Memory B cell (primary cell): ENCODE measurements around the gene SP4.

Experiments
- ATAC-seq: fragments of 150-1000 bp; cut with Tn5 transposase; 2 replicates; pipeline ENCODE4 v1.10.0; 2021; ENCODE audit warnings: low read depth, mild to moderate bottlenecking, moderate library complexity
- DNase-seq, 2 donors: peaks; one replicate each; pipeline ENCODE4 v3.0.0; 2022; ENCODE audit warnings: low spot score in 2 of 2
- H3K27ac Mint-ChIP-seq: one replicate; pipeline ENCODE4 v1.8.0; 2022; ENCODE audit warnings: mild to moderate bottlenecking, moderate library complexity, mixed read lengths
- H3K27me3 Mint-ChIP-seq: one replicate; pipeline ENCODE4 v1.8.0; 2022; ENCODE audit warnings: mixed read lengths
- H3K36me3 Mint-ChIP-seq: one replicate; pipeline ENCODE4 v1.8.0; 2022; ENCODE audit warnings: mild to moderate bottlenecking, mixed read lengths
- H3K4me1 Mint-ChIP-seq: one replicate; pipeline ENCODE4 v1.8.0; 2022; ENCODE audit warnings: mixed read lengths
- H3K4me3 Mint-ChIP-seq: one replicate; pipeline ENCODE4 v1.8.0; 2022; ENCODE audit warnings: mild to moderate bottlenecking, moderate library complexity, mixed read lengths
- H3K9me3 Mint-ChIP-seq: one replicate; pipeline ENCODE4 v1.8.0; 2022; ENCODE audit warnings: mixed read lengths

The SP4 gene

DNA sequence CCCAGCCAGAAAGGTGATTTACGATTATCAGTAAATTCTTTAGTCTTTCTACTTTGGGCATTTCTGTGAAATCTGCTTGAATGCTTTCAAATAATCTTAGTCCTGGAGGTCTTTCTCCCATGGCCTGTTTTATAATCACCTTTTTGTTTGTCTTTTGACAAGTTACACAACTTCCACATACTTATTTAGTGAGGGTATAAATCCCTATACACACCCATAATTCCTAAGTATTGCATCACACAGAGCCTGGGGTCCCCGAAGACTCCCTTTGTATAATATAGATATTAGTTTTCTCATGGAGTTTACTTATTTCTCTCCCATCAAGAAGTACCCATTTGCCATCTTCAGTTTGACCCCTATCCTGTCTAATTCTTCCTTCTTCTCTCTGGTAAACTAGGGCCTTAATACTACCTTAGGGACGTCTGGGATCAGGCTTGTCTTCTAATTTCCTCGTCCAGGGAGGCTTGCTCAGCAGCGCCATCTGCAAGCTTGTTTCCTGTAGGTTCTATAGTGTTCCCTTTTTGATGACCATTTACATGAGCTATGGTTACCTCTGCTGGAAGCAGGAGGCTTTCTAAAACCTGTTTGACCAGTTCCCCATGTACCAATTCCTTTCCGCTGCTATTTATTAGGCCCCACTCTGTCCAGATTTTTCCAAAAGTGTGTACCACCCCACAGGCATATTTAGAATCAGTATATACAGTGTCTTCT is 123.1 kb downstream of the SP4 start:
- H3K4me1 Mint-ChIP-seq, result no peaks in the 10 kb centered on the region
- no peak overlapping the region for H3K4me3 Mint-ChIP-seq
- no peak overlapping the region for H3K27ac Mint-ChIP-seq
- ATAC-seq (no peak), DNase-seq (no peak)
- H3K9me3 Mint-ChIP-seq, result no peaks in the 10 kb centered on the region
- H3K27me3 Mint-ChIP-seq, result peaks cover 6% of the 10 kb centered on the region
- no peaks in the 10 kb centered on the region for H3K36me3 Mint-ChIP-seq

GRCh38 chr7:21562385-21562784 is 134.5 kb downstream of the SP4 start:
- H3K27ac Mint-ChIP-seq, result no peak overlapping the region
- no peaks in the 10 kb centered on the region for H3K9me3 Mint-ChIP-seq
- H3K36me3 Mint-ChIP-seq, result no peaks in the 10 kb centered on the region
- peaks cover 2% of the 10 kb centered on the region for H3K27me3 Mint-ChIP-seq
- no peaks in the 10 kb centered on the region for H3K4me1 Mint-ChIP-seq
- H3K4me3 Mint-ChIP-seq, result no peak overlapping the region
- ATAC-seq, result no peak
- no peak for DNase-seq
